HepG2 (cell line): ENCODE measurements around the gene ARL2. TPM values are rescaled to one million over a fixed set of nuclear protein-coding genes. Genes with fewer than 3 reads are reported as not detected.

Experiments used
- ATAC-seq: fragments of 200-7000 bp; cut with Tn5 transposase; 3 replicates; pipeline ENCODE4 v1.9.1; 2020; ENCODE audit warnings: mild to moderate bottlenecking, moderate library complexity
- BruUV-seq: library from RNA; stranded (reverse); fragments of 400-500 nt; replicated peaks from 2 replicates; lab custom pipeline; 2021; lab: Mats Ljungman, UMichigan
- CTCF ChIA-PET: fragments of 300-600 bp; formaldehyde crosslinking; extraction: SDS; loops from one replicate; lab custom pipeline; 2021; ENCODE audit warnings: low total read pairs, inconsistent platforms, low intra/inter-chr PET ratio; lab: Yijun Ruan, JAX
- POLR2A ChIA-PET: fragments of 350-600 bp; sonication (Branson Sonifier 250); formaldehyde crosslinking; loops from one replicate; lab custom pipeline; 2020; ENCODE audit warnings: antibody characterized with exemption, inconsistent platforms; lab: Yijun Ruan, JAX
- DNase-seq: peaks from one replicate; pipeline ENCODE4 v3.0.0-alpha.2; 2015; ENCODE audit warnings: low spot score
- FAIRE-seq: peaks from 3 replicates; lab custom pipeline; 2011; peaks lifted over from hg19 to GRCh38; lab: Jason Lieb, UNC
- H2AFZ ChIP-seq: one replicate; pipeline ENCODE4 v1.6.1; 2011; ENCODE audit warnings: low read length, inconsistent platforms
- H3K27ac ChIP-seq: fragments of 300-600 bp; 3 replicates; pipeline ENCODE4 v1.8.0; 2011; ENCODE audit warnings: mixed run types, mild to moderate bottlenecking, mixed read lengths, low read length, inconsistent platforms; ENCODE audit not compliant: insufficient read depth; ENCODE audit errors: extremely low read length
- H3K27me3 ChIP-seq, 2 experiments: fragments of 200-600 bp in 1 of 2; 2 replicates in 1 of 2; 3 replicates in 1 of 2; pipeline versions ENCODE4 v1.6.0 to v1.8.0; 2011; ENCODE audit warnings: low read length in 2 of 2, mild to moderate bottlenecking in 2 of 2, moderate library complexity in 2 of 2, inconsistent platforms in 1 of 2; ENCODE audit not compliant: insufficient read depth in 2 of 2, control insufficient read depth in 1 of 2
- H3K36me3 ChIP-seq, 2 experiments: fragments of 200-600 bp in 1 of 2; replicated peaks in 1 of 2; 2 replicates in 1 of 2; 3 replicates in 1 of 2; pipeline versions ENCODE4 v1.5.1 to v1.8.0; 2011; ENCODE audit warnings: low read length in 2 of 2, inconsistent platforms in 1 of 2; ENCODE audit not compliant: insufficient read depth in 2 of 2, control insufficient read depth in 1 of 2
- H3K4me1 ChIP-seq: 2 replicates; pipeline ENCODE4 v1.5.1; 2012; ENCODE audit warnings: low read length, inconsistent platforms; ENCODE audit not compliant: insufficient read depth
- H3K4me2 ChIP-seq: 2 replicates; pipeline ENCODE4 v1.6.0; 2011; ENCODE audit warnings: low read depth, low read length, inconsistent platforms
- H3K4me3 ChIP-seq, 3 experiments: fragments of 200-600 bp in 1 of 3; sonication (generic), shearing (Covaris generic) in 1 of 3; replicated peaks in 1 of 3; 2 replicates each; pipeline ENCODE4 v1.5.1; 2011 to 2016; ENCODE audit warnings: low read length in 3 of 3, inconsistent platforms in 2 of 3, low read depth in 2 of 3, mild to moderate bottlenecking in 2 of 3, control low read depth in 1 of 3, mixed read lengths in 1 of 3; ENCODE audit not compliant: insufficient read depth in 1 of 3
- H3K79me2 ChIP-seq: one replicate; pipeline ENCODE4 v1.6.1; 2011; ENCODE audit warnings: low read length, inconsistent platforms; ENCODE audit not compliant: insufficient read depth
- H3K9ac ChIP-seq: 2 replicates; pipeline ENCODE4 v1.6.0; 2011; ENCODE audit warnings: mild to moderate bottlenecking, low read depth, low read length, inconsistent platforms; ENCODE audit not compliant: insufficient read depth
- H3K9me3 ChIP-seq: 2 replicates; pipeline ENCODE4 v1.5.1; 2012; ENCODE audit warnings: mild to moderate bottlenecking, low read length
- H4K20me1 ChIP-seq: 2 replicates; pipeline ENCODE4 v1.6.0; 2011; ENCODE audit warnings: inconsistent platforms, mild to moderate bottlenecking, low read length, moderate library complexity; ENCODE audit not compliant: insufficient read depth
- FOXP1 ChIP-seq, 2 experiments: fragments of 450-650 bp in 1 of 2; IDR thresholded peaks; 2 replicates each; pipeline ENCODE4 v1.6.1; 2017 to 2018; ENCODE audit warnings: antibody characterized with exemption in 1 of 2
- MED8 ChIP-seq: sonication (generic); formaldehyde crosslinking; IDR thresholded peaks from 2 replicates; pipeline ENCODE4 v1.8.1; 2023; ENCODE audit warnings: mild to moderate bottlenecking, missing genetic modification reagents; ENCODE audit not compliant: insufficient replicate concordance
- NPAS2 ChIP-seq: sonication (generic); formaldehyde crosslinking; IDR thresholded peaks from 2 replicates; pipeline ENCODE4 v1.8.0; 2022; ENCODE audit warnings: mild to moderate bottlenecking, missing genetic modification reagents, borderline replicate concordance
- NR2C2 ChIP-seq: sonication (generic); formaldehyde crosslinking; IDR thresholded peaks from 2 replicates; pipeline ENCODE4 v1.4.0; 2020; ENCODE audit warnings: missing genetic modification reagents, mild to moderate bottlenecking, moderate library complexity, borderline replicate concordance
- PPARG ChIP-seq: conservative IDR thresholded peaks from 2 replicates; pipeline ENCODE4 v1.6.1; 2016; ENCODE audit warnings: missing biosample characterization, missing genetic modification reagents
- SALL2 ChIP-seq: sonication (generic); formaldehyde crosslinking; IDR thresholded peaks from 2 replicates; pipeline ENCODE4 v1.8.1; 2023; ENCODE audit warnings: mild to moderate bottlenecking, missing genetic modification reagents, inconsistent platforms
- WIZ ChIP-seq: sonication (generic); formaldehyde crosslinking; IDR thresholded peaks from 2 replicates; pipeline ENCODE4 v1.5.1; 2020; ENCODE audit warnings: mild to moderate bottlenecking, missing genetic modification reagents
- ZFAT ChIP-seq: sonication (generic); formaldehyde crosslinking; conservative IDR thresholded peaks from 2 replicates; pipeline ENCODE4 v1.8.1; 2023; ENCODE audit warnings: missing genetic modification reagents, inconsistent platforms
- ZNF225 ChIP-seq: sonication (generic); formaldehyde crosslinking; IDR thresholded peaks from 2 replicates; pipeline ENCODE4 v1.4.0; 2020; ENCODE audit warnings: mild to moderate bottlenecking, missing genetic modification reagents
- ZNF766 ChIP-seq: sonication (generic); formaldehyde crosslinking; IDR thresholded peaks from 2 replicates; pipeline ENCODE4 v1.5.0; 2020; ENCODE audit warnings: missing genetic modification reagents, borderline replicate concordance
- ZNF841 ChIP-seq: sonication (generic); formaldehyde crosslinking; IDR thresholded peaks from 2 replicates; pipeline ENCODE4 v1.8.1; 2023; ENCODE audit warnings: missing genetic modification reagents, borderline replicate concordance
- ZNF883 ChIP-seq: sonication (generic); formaldehyde crosslinking; IDR thresholded peaks from 2 replicates; pipeline ENCODE4 v1.5.1; 2020; ENCODE audit warnings: mild to moderate bottlenecking, missing genetic modification reagents; ENCODE audit errors: not compliant biosample characterization
- WGBS: methylation state at CpG from one replicate; pipeline ENCODE4 v1.1.6; 2017; ENCODE audit warnings: low lambda C conversion rate; 5-methylcytosine and 5-hydroxymethylcytosine counted together
- in situ Hi-C: cut with HindIII; loops from 2 replicates; pipeline ENCODE4 v1.10.0; 2017; ENCODE audit warnings: low pct_unique_long_range_greater_than_20kb; ENCODE audit not compliant: extremely low pct_ligation_motif_present
- intact Hi-C: fragments of 100-400 bp; cut with micrococcal nuclease; formaldehyde crosslinking; loops from one replicate; pipeline ENCODE4 v1.10.0; 2022; ENCODE audit not compliant: unreplicated experiment
- polyA plus RNA-seq, 8 experiments: library from polyadenylated mRNA; depleted of rRNA in 3 of 8; stranded (reverse) in 7 of 8; unstranded in 1 of 8; fragments of >200 nt; fragmentation: Illumina TruSeq in 4 of 8; extraction: Trizol in 4 of 8; gene quantifications; 2 replicates each; pipeline versions ENCODE4 v1.2.1 to v1.2.3, GENCODE V29; 2011 to 2016; ENCODE audit warnings: low read depth in 4 of 8, missing spikeins in 1 of 8, mixed read lengths in 1 of 8; ENCODE audit not compliant: insufficient read depth in 1 of 8
- total RNA-seq, 5 experiments: library from RNA; depleted of rRNA; stranded (reverse); fragments of >200 nt; fragmentation: Illumina TruSeq; extraction: Trizol; gene quantifications; 2 replicates each; pipeline ENCODE4 v1.2.3, GENCODE V29; 2016; ENCODE audit warnings: low read depth in 1 of 5
- TF ChIP-seq, protein P1 (sequence below): sonication (generic); formaldehyde crosslinking; IDR thresholded peaks from 2 replicates; pipeline ENCODE4 v1.5.1; 2020; ENCODE audit warnings: mild to moderate bottlenecking, missing genetic modification reagents, borderline replicate concordance
- TF ChIP-seq, protein P2 (sequence below): IDR thresholded peaks from 2 replicates; pipeline ENCODE4 v1.6.1; 2016; ENCODE audit warnings: control low read depth
- TF ChIP-seq, protein P3 (sequence below): sonication (generic); formaldehyde crosslinking; IDR thresholded peaks from 2 replicates; pipeline ENCODE4 v1.4.0; 2020; ENCODE audit warnings: missing genetic modification reagents

Gene ARL2
- total and polyA plus RNA-seq, 2 of the 13 experiments (the other 11 are each of a cell fraction or from before 2014, with no cell fraction given), result 82.9 to 84.4 TPM

DNA sequence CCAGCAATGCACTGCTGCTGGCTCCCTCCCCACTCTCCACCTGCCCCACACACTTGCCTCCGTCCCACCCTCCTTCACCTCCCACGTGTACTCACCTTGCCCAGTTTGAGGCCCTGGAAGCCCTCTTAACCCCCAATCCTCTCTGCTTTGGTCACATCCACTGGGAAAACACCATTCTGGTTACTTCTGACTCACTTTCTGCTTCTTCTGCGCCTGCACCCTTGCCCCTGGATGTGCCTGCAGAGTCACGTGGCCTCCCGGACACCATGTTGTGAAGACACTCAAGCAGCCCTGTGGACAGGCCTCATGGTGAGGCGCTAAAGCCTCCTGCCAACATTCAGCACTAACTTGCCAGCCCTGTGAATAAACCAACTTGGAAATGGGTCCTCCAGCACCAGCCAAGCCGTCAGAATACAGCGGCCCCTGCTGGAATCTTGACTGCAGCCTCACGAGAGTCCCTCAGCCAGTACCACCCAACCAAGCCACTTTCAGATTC, 47.0 kb downstream of the ARL2 start:
- in situ Hi-C loops (no loop called here), intact Hi-C loops (loop anchor here (1.0 kb wide), 1 partner anchor 34 kb away; the partner anchor contains the start of gene SNX15)
- Histone ChIP-seq H3K27ac (no peak overlapping the region), H3K36me3 (no peaks in the 10 kb centered on the region), H2AFZ (no peak overlapping the region), H3K9ac (no peak overlapping the region), H3K27me3 (no peaks in the 10 kb centered on the region), H3K4me1 (peaks cover 82% of the 10 kb centered on the region), H3K4me2 (0 out of 2 replicates have a peak overlapping the region, but pooled peaks have one; percentile 25), H3K9me3 (no peaks in the 10 kb centered on the region), H3K4me3 (no peak overlapping the region), H3K79me2 (no peaks in the 10 kb centered on the region), H4K20me1 (no peaks in the 10 kb centered on the region)
- ATAC-seq (peak; percentile 56), DNase-seq (peak; percentile 42), FAIRE-seq (no peak)
- ChIA-PET POLR2A (interaction anchor here (3.5 kb wide), 1 partner anchor 8 kb away, joined by 21 read pairs; no protein-coding TSS in a partner anchor), CTCF (interaction anchor here (1.2 to 1.9 kb wide), 2 partner anchors 33 to 47 kb away, joined by 6 read pairs; partner anchors contain the start of genes ARL2 and SNX15)
- WGBS, result 54% methylated on average over 8 of the region's 9 CpGs
- BruUV-seq, result no TSS peak
- TF ChIP-seq ZNF883 (no peak), ZNF841 (no peak), WIZ (CRISPR knock-in tag) (no peak), ZNF225 (CRISPR knock-in tag) (no peak), ZNF766 (no peak), MED8 (CRISPR knock-in tag) (no peak), ZFAT (CRISPR knock-in tag) (no peak), SALL2 (CRISPR knock-in tag) (no peak), FOXP1 (IDR thresholded peaks at IDR 0.05) (no peak), FOXP1 (CRISPR knock-in tag; IDR thresholded peaks at IDR 0.05) (no peak), NPAS2 (no peak), PPARG (CRISPR knock-in tag) (no peak), NR2C2 (CRISPR knock-in tag) (no peak)
- TF ChIP-seq, protein P1, sequence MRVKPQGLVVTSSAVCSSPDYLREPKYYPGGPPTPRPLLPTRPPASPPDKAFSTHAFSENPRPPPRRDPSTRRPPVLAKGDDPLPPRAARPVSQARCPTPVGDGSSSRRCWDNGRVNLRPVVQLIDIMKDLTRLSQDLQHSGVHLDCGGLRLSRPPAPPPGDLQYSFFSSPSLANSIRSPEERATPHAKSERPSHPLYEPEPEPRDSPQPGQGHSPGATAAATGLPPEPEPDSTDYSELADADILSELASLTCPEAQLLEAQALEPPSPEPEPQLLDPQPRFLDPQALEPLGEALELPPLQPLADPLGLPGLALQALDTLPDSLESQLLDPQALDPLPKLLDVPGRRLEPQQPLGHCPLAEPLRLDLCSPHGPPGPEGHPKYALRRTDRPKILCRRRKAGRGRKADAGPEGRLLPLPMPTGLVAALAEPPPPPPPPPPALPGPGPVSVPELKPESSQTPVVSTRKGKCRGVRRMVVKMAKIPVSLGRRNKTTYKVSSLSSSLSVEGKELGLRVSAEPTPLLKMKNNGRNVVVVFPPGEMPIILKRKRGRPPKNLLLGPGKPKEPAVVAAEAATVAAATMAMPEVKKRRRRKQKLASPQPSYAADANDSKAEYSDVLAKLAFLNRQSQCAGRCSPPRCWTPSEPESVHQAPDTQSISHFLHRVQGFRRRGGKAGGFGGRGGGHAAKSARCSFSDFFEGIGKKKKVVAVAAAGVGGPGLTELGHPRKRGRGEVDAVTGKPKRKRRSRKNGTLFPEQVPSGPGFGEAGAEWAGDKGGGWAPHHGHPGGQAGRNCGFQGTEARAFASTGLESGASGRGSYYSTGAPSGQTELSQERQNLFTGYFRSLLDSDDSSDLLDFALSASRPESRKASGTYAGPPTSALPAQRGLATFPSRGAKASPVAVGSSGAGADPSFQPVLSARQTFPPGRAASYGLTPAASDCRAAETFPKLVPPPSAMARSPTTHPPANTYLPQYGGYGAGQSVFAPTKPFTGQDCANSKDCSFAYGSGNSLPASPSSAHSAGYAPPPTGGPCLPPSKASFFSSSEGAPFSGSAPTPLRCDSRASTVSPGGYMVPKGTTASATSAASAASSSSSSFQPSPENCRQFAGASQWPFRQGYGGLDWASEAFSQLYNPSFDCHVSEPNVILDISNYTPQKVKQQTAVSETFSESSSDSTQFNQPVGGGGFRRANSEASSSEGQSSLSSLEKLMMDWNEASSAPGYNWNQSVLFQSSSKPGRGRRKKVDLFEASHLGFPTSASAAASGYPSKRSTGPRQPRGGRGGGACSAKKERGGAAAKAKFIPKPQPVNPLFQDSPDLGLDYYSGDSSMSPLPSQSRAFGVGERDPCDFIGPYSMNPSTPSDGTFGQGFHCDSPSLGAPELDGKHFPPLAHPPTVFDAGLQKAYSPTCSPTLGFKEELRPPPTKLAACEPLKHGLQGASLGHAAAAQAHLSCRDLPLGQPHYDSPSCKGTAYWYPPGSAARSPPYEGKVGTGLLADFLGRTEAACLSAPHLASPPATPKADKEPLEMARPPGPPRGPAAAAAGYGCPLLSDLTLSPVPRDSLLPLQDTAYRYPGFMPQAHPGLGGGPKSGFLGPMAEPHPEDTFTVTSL (CRISPR knock-in tag), result no peak
- TF ChIP-seq, protein P2, sequence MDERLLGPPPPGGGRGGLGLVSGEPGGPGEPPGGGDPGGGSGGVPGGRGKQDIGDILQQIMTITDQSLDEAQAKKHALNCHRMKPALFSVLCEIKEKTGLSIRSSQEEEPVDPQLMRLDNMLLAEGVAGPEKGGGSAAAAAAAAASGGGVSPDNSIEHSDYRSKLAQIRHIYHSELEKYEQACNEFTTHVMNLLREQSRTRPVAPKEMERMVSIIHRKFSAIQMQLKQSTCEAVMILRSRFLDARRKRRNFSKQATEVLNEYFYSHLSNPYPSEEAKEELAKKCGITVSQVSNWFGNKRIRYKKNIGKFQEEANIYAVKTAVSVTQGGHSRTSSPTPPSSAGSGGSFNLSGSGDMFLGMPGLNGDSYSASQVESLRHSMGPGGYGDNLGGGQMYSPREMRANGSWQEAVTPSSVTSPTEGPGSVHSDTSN (CRISPR knock-in tag), result no peak
- TF ChIP-seq, protein P3, sequence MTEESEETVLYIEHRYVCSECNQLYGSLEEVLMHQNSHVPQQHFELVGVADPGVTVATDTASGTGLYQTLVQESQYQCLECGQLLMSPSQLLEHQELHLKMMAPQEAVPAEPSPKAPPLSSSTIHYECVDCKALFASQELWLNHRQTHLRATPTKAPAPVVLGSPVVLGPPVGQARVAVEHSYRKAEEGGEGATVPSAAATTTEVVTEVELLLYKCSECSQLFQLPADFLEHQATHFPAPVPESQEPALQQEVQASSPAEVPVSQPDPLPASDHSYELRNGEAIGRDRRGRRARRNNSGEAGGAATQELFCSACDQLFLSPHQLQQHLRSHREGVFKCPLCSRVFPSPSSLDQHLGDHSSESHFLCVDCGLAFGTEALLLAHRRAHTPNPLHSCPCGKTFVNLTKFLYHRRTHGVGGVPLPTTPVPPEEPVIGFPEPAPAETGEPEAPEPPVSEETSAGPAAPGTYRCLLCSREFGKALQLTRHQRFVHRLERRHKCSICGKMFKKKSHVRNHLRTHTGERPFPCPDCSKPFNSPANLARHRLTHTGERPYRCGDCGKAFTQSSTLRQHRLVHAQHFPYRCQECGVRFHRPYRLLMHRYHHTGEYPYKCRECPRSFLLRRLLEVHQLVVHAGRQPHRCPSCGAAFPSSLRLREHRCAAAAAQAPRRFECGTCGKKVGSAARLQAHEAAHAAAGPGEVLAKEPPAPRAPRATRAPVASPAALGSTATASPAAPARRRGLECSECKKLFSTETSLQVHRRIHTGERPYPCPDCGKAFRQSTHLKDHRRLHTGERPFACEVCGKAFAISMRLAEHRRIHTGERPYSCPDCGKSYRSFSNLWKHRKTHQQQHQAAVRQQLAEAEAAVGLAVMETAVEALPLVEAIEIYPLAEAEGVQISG (CRISPR knock-in tag), result peak; percentile 25; the same call in 1 of the 2 replicates
